HepG2 (cell line): ENCODE data around the gene NDST1. TPM values are rescaled to one million over a fixed set of nuclear protein-coding genes. Genes with fewer than 3 reads are reported as not detected.

Experiments used
- ASH2L ChIP-seq: fragments of 300-600, 200-600 bp; sonication (generic); IDR thresholded peaks from 2 replicates; pipeline ENCODE4 v1.7.0; 2017; ENCODE audit warnings: low read depth, mild to moderate bottlenecking, moderate library complexity, mixed read lengths, low read length; ENCODE audit not compliant: insufficient read length
- FOXA3 ChIP-seq: IDR thresholded peaks from 2 replicates; pipeline ENCODE4 v1.6.1; 2016; ENCODE audit warnings: missing genetic modification reagents, missing compliant biosample characterization
- HNRNPL ChIP-seq: fragments of 200-400 bp; formaldehyde crosslinking; IDR thresholded peaks from 2 replicates; pipeline ENCODE4 v1.6.1; 2017; ENCODE audit warnings: mild to moderate bottlenecking, low read depth, low read length
- KDM3A ChIP-seq: IDR thresholded peaks from 2 replicates; pipeline ENCODE4 v1.6.1; 2018; ENCODE audit warnings: low read depth, missing compliant biosample characterization
- KDM6A ChIP-seq: IDR thresholded peaks from 2 replicates; pipeline ENCODE4 v1.6.1; 2016; ENCODE audit warnings: low read depth
- LCORL ChIP-seq, 2 experiments: fragments of 450-650 bp in 1 of 2; sonication (generic) in 1 of 2; formaldehyde crosslinking in 1 of 2; IDR thresholded peaks; 2 replicates each; pipeline versions ENCODE4 v1.5.0 to v1.6.1; 2017 to 2020; ENCODE audit warnings: antibody characterized with exemption in 1 of 2, missing genetic modification reagents in 1 of 2
- NAIF1 ChIP-seq: sonication (generic); formaldehyde crosslinking; IDR thresholded peaks from 2 replicates; pipeline ENCODE4 v1.5.0; 2020; ENCODE audit warnings: mild to moderate bottlenecking, missing genetic modification reagents, borderline replicate concordance
- NFKB2 ChIP-seq: sonication (generic); formaldehyde crosslinking; IDR thresholded peaks from 2 replicates; pipeline ENCODE4 v1.4.0; 2020; ENCODE audit warnings: missing genetic modification reagents, borderline replicate concordance
- NPAS2 ChIP-seq: sonication (generic); formaldehyde crosslinking; IDR thresholded peaks from 2 replicates; pipeline ENCODE4 v1.8.0; 2022; ENCODE audit warnings: mild to moderate bottlenecking, missing genetic modification reagents, borderline replicate concordance
- RELA ChIP-seq: sonication (generic); formaldehyde crosslinking; IDR thresholded peaks from 2 replicates; pipeline ENCODE4 v1.4.0; 2020; ENCODE audit warnings: missing genetic modification reagents
- ZNF569 ChIP-seq: sonication (generic); formaldehyde crosslinking; IDR thresholded peaks from 2 replicates; pipeline ENCODE4 v1.5.0; 2020; ENCODE audit warnings: mild to moderate bottlenecking, missing genetic modification reagents, moderate library complexity, borderline replicate concordance
- ZNF878 ChIP-seq: sonication (generic); formaldehyde crosslinking; IDR thresholded peaks from 2 replicates; pipeline ENCODE4 v1.8.1; 2023; ENCODE audit warnings: mild to moderate bottlenecking, missing genetic modification reagents, moderate library complexity
- polyA plus RNA-seq, 8 experiments: library from polyadenylated mRNA; depleted of rRNA in 3 of 8; stranded (reverse) in 7 of 8; unstranded in 1 of 8; fragments of >200 nt; fragmentation: Illumina TruSeq in 4 of 8; extraction: Trizol in 4 of 8; gene quantifications; 2 replicates each; pipeline versions ENCODE4 v1.2.1 to v1.2.3, GENCODE V29; 2011 to 2016; ENCODE audit warnings: low read depth in 4 of 8, missing spikeins in 1 of 8, mixed read lengths in 1 of 8; ENCODE audit not compliant: insufficient read depth in 1 of 8
- total RNA-seq, 5 experiments: library from RNA; depleted of rRNA; stranded (reverse); fragments of >200 nt; fragmentation: Illumina TruSeq; extraction: Trizol; gene quantifications; 2 replicates each; pipeline ENCODE4 v1.2.3, GENCODE V29; 2016; ENCODE audit warnings: low read depth in 1 of 5
- TF ChIP-seq, protein P1 (sequence below): sonication (generic); IDR thresholded peaks from 2 replicates; pipeline ENCODE4 v1.6.1; 2016; ENCODE audit warnings: low read depth, borderline replicate concordance
- TF ChIP-seq, protein P2 (sequence below): sonication (generic); formaldehyde crosslinking; IDR thresholded peaks from 2 replicates; pipeline ENCODE4 v1.4.0; 2020; ENCODE audit warnings: missing genetic modification reagents
- TF ChIP-seq, protein P3 (sequence below): sonication (generic); formaldehyde crosslinking; conservative IDR thresholded peaks from 2 replicates; pipeline ENCODE4 v1.8.1; 2023; ENCODE audit warnings: missing genetic modification reagents
- TF ChIP-seq, protein P4 (sequence below): sonication (generic); formaldehyde crosslinking; IDR thresholded peaks from 2 replicates; pipeline ENCODE4 v1.4.0; 2020; ENCODE audit warnings: missing genetic modification reagents, borderline replicate concordance
- TF ChIP-seq, protein P5 (sequence below): IDR thresholded peaks from 2 replicates; pipeline ENCODE4 v1.6.1; 2018; ENCODE audit warnings: missing genetic modification reagents

Gene NDST1
- total and polyA plus RNA-seq, 2 of the 13 experiments (the other 11 are each of a cell fraction or from before 2014, with no cell fraction given): 23.8 to 26.2 TPM

DNA sequence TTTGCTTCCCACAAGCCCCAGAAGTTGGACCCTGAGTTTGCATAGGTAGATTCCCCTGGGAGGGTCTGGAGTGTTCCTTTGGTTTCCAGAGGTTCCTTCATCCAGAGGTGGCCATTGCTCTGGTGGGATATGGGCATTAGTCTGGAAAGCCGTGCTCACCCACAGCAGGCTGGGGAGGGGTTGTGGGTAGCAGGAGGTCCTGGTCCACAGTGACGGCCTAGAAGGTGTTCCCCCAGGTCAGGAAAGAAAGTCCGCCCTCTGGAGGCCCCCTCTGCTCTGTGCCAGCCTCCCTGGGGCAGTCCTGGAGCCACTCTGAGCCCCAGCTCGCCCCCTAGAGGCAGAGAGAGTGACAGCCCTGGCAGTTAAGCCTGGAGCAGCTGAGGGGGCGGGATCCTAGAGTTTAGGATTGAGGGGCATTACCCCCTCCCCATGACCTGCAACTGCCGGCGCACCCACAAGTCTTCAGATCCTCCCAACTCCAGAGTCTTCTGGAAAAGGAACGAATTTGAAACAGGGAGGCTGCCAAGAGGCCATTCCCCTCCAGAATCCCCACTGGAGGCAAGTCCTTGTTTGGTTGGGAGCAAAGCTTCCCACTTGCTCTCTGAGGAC, 36.8 kb downstream of the NDST1 start (continued):
- TF ChIP-seq, protein P1, sequence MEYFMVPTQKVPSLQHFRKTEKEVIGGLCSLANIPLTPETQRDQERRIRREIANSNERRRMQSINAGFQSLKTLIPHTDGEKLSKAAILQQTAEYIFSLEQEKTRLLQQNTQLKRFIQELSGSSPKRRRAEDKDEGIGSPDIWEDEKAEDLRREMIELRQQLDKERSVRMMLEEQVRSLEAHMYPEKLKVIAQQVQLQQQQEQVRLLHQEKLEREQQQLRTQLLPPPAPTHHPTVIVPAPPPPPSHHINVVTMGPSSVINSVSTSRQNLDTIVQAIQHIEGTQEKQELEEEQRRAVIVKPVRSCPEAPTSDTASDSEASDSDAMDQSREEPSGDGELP: peak; percentile 57; the same call in 1 of the 2 replicates
- TF ChIP-seq, protein P2, sequence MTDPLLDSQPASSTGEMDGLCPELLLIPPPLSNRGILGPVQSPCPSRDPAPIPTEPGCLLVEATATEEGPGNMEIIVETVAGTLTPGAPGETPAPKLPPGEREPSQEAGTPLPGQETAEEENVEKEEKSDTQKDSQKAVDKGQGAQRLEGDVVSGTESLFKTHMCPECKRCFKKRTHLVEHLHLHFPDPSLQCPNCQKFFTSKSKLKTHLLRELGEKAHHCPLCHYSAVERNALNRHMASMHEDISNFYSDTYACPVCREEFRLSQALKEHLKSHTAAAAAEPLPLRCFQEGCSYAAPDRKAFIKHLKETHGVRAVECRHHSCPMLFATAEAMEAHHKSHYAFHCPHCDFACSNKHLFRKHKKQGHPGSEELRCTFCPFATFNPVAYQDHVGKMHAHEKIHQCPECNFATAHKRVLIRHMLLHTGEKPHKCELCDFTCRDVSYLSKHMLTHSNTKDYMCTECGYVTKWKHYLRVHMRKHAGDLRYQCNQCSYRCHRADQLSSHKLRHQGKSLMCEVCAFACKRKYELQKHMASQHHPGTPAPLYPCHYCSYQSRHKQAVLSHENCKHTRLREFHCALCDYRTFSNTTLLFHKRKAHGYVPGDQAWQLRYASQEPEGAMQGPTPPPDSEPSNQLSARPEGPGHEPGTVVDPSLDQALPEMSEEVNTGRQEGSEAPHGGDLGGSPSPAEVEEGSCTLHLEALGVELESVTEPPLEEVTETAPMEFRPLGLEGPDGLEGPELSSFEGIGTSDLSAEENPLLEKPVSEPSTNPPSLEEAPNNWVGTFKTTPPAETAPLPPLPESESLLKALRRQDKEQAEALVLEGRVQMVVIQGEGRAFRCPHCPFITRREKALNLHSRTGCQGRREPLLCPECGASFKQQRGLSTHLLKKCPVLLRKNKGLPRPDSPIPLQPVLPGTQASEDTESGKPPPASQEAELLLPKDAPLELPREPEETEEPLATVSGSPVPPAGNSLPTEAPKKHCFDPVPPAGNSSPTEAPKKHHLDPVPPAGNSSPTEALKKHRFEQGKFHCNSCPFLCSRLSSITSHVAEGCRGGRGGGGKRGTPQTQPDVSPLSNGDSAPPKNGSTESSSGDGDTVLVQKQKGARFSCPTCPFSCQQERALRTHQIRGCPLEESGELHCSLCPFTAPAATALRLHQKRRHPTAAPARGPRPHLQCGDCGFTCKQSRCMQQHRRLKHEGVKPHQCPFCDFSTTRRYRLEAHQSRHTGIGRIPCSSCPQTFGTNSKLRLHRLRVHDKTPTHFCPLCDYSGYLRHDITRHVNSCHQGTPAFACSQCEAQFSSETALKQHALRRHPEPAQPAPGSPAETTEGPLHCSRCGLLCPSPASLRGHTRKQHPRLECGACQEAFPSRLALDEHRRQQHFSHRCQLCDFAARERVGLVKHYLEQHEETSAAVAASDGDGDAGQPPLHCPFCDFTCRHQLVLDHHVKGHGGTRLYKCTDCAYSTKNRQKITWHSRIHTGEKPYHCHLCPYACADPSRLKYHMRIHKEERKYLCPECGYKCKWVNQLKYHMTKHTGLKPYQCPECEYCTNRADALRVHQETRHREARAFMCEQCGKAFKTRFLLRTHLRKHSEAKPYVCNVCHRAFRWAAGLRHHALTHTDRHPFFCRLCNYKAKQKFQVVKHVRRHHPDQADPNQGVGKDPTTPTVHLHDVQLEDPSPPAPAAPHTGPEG (CRISPR knock-in tag): peak; percentile 63; the same call in 1 of the 2 replicates
- TF ChIP-seq FOXA3 (CRISPR knock-in tag): 0 out of 2 replicates have a peak, but pooled peaks have one; percentile 47
- 0 out of 2 replicates have a peak, but pooled peaks have one; percentile 17 for TF ChIP-seq NFKB2 (CRISPR knock-in tag)
- TF ChIP-seq ZNF878: peak; percentile 58; the same call in 1 of the 2 replicates
- peak; percentile 25 for TF ChIP-seq ASH2L
- TF ChIP-seq, protein P3, sequence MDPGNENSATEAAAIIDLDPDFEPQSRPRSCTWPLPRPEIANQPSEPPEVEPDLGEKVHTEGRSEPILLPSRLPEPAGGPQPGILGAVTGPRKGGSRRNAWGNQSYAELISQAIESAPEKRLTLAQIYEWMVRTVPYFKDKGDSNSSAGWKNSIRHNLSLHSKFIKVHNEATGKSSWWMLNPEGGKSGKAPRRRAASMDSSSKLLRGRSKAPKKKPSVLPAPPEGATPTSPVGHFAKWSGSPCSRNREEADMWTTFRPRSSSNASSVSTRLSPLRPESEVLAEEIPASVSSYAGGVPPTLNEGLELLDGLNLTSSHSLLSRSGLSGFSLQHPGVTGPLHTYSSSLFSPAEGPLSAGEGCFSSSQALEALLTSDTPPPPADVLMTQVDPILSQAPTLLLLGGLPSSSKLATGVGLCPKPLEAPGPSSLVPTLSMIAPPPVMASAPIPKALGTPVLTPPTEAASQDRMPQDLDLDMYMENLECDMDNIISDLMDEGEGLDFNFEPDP (CRISPR knock-in tag): no peak
- TF ChIP-seq HNRNPL: peak; percentile 89
- TF ChIP-seq KDM3A (CRISPR knock-in tag): 0 out of 2 replicates have a peak, but pooled peaks have one; percentile 35
- TF ChIP-seq, protein P4, sequence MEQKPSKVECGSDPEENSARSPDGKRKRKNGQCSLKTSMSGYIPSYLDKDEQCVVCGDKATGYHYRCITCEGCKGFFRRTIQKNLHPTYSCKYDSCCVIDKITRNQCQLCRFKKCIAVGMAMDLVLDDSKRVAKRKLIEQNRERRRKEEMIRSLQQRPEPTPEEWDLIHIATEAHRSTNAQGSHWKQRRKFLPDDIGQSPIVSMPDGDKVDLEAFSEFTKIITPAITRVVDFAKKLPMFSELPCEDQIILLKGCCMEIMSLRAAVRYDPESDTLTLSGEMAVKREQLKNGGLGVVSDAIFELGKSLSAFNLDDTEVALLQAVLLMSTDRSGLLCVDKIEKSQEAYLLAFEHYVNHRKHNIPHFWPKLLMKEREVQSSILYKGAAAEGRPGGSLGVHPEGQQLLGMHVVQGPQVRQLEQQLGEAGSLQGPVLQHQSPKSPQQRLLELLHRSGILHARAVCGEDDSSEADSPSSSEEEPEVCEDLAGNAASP (CRISPR knock-in tag): peak; percentile 25; the same call in 1 of the 2 replicates
- no peak for TF ChIP-seq LCORL (IDR thresholded peaks at IDR 0.05)
- TF ChIP-seq LCORL (CRISPR knock-in tag; IDR thresholded peaks at IDR 0.05): peak; percentile 81
- no peak for TF ChIP-seq RELA
- TF ChIP-seq NAIF1 (CRISPR knock-in tag): no peak
- TF ChIP-seq KDM6A (CRISPR knock-in tag): no peak
- no peak for TF ChIP-seq ZNF569 (CRISPR knock-in tag)
- TF ChIP-seq, protein P5, sequence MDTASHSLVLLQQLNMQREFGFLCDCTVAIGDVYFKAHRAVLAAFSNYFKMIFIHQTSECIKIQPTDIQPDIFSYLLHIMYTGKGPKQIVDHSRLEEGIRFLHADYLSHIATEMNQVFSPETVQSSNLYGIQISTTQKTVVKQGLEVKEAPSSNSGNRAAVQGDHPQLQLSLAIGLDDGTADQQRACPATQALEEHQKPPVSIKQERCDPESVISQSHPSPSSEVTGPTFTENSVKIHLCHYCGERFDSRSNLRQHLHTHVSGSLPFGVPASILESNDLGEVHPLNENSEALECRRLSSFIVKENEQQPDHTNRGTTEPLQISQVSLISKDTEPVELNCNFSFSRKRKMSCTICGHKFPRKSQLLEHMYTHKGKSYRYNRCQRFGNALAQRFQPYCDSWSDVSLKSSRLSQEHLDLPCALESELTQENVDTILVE (CRISPR knock-in tag): no peak
- 0 out of 2 replicates have a peak, but pooled peaks have one; percentile 47 for TF ChIP-seq NPAS2 (CRISPR knock-in tag)
